B cell (primary cell): Measurements from ENCODE around the gene SH3RF3. TPM values are rescaled to one million over a fixed set of nuclear protein-coding genes. Genes with fewer than 3 reads are reported as not detected.

Experiments used
- ATAC-seq: fragments of 200-7000 bp; cut with Tn5 transposase; one replicate; pipeline ENCODE4 v1.10.0; 2021; ENCODE audit warnings: low read depth, mild to moderate bottlenecking, moderate number of reproducible peaks, moderate library complexity
- CTCF ChIA-PET: fragments of 350-600 bp; sonication (Branson Sonifier 250); formaldehyde crosslinking; loops from one replicate; lab custom pipeline; 2021; ENCODE audit warnings: antibody characterized with exemption, inconsistent platforms; lab: Charles Lee
- POLR2A ChIA-PET: fragments of 350-600 bp; sonication (Branson Sonifier 250); formaldehyde crosslinking; loops from one replicate; lab custom pipeline; 2021; ENCODE audit warnings: antibody characterized with exemption; lab: Charles Lee
- DNase-seq: peaks from one replicate; pipeline ENCODE4 v3.0.0; 2013
- H2AFZ ChIP-seq: 2 replicates; pipeline ENCODE4 v1.6.1; 2012; ENCODE audit warnings: mild to moderate bottlenecking, low read depth, low read length; ENCODE audit not compliant: insufficient read depth, poor library complexity, severe bottlenecking
- H3K27ac ChIP-seq, 2 donors: 1 replicate in 1 of 2; 2 replicates in 1 of 2; pipeline ENCODE4 v1.5.1; 2012 to 2013; ENCODE audit warnings: low read length in 2 of 2, mild to moderate bottlenecking in 2 of 2, moderate library complexity in 1 of 2
- H3K27me3 ChIP-seq, 4 experiments: fragments of 200-600 bp in 1 of 4; sonication (generic) in 1 of 4; replicated peaks in 1 of 4; 1 replicate in 2 of 4; 2 replicates in 2 of 4; pipeline versions ENCODE4 v1.6.1 to v1.7.0; 2013 to 2016; ENCODE audit warnings: low read length in 3 of 4, mild to moderate bottlenecking in 2 of 4, mixed read lengths in 1 of 4, moderate library complexity in 1 of 4; ENCODE audit not compliant: insufficient read depth in 4 of 4, control insufficient read depth in 3 of 4; ENCODE audit errors: control extremely low read depth in 1 of 4
- H3K36me3 ChIP-seq, 2 experiments: replicated peaks in 1 of 2; 1 replicate in 1 of 2; 2 replicates in 1 of 2; pipeline versions ENCODE4 v1.6.1 to v1.7.1; 2013; ENCODE audit warnings: low read length in 1 of 2; ENCODE audit not compliant: insufficient read depth in 2 of 2, control insufficient read depth in 1 of 2; ENCODE audit errors: control extremely low read depth in 1 of 2, extremely low read depth in 1 of 2
- H3K4me1 ChIP-seq, 2 donors: fragments of 200-600 bp in 1 of 2; sonication (generic) in 1 of 2; 1 replicate in 1 of 2; 2 replicates in 1 of 2; pipeline versions ENCODE4 v1.5.1 to v1.6.1; 2013 to 2017; ENCODE audit warnings: low read length in 2 of 2; ENCODE audit not compliant: control insufficient read depth in 2 of 2, insufficient read depth in 2 of 2
- H3K4me2 ChIP-seq: replicated peaks from 2 replicates; pipeline ENCODE3; 2012; ENCODE audit warnings: mild to moderate bottlenecking, low read depth, low read length; ENCODE audit not compliant: poor library complexity, severe bottlenecking
- H3K4me3 ChIP-seq, 5 experiments: fragments of 200-600 bp in 1 of 5; sonication (generic) in 1 of 5; 1 replicate in 3 of 5; 2 replicates in 2 of 5; pipeline versions ENCODE4 v1.5.1 to v1.7.0; 2011 to 2016; ENCODE audit warnings: low read length in 4 of 5, mild to moderate bottlenecking in 4 of 5, low read depth in 2 of 5, control low read depth in 1 of 5, moderate library complexity in 1 of 5; ENCODE audit not compliant: insufficient read depth in 1 of 5; ENCODE audit errors: control extremely low read depth in 1 of 5, extremely low read depth in 1 of 5
- H3K79me2 ChIP-seq: fragments of 200-600 bp; sonication (generic); one replicate; pipeline ENCODE4 v1.6.0; 2016; ENCODE audit warnings: low read length; ENCODE audit not compliant: control insufficient read depth, insufficient read depth
- H3K9ac ChIP-seq: fragments of 200-600 bp; sonication (generic); 2 replicates; pipeline ENCODE4 v1.6.1; 2017; ENCODE audit warnings: mild to moderate bottlenecking, low read length, moderate library complexity
- H3K9me3 ChIP-seq, 3 donors: one replicate each; pipeline versions ENCODE4 v1.6.1 to v1.7.1; 2013; ENCODE audit warnings: low read length in 2 of 3; ENCODE audit not compliant: control insufficient read depth in 2 of 3, insufficient read depth in 1 of 3; ENCODE audit errors: control extremely low read depth in 1 of 3
- H4K20me1 ChIP-seq: 2 replicates; pipeline ENCODE4 v1.6.0; 2012; ENCODE audit warnings: mild to moderate bottlenecking, low read length; ENCODE audit not compliant: insufficient read depth, control insufficient read depth, poor library complexity, severe bottlenecking
- H3K27ac Mint-ChIP-seq: one replicate; pipeline ENCODE4 v1.8.0; 2021; ENCODE audit warnings: mixed read lengths
- H3K27me3 Mint-ChIP-seq: one replicate; pipeline ENCODE4 v1.8.0; 2021; ENCODE audit warnings: mixed read lengths
- H3K4me1 Mint-ChIP-seq: one replicate; pipeline ENCODE4 v1.8.0; 2021; ENCODE audit warnings: mixed read lengths
- H3K4me3 Mint-ChIP-seq: one replicate; pipeline ENCODE4 v1.8.0; 2021; ENCODE audit warnings: mixed read lengths
- H3K9me3 Mint-ChIP-seq: one replicate; pipeline ENCODE4 v1.8.0; 2022; ENCODE audit warnings: mixed read lengths; ENCODE audit not compliant: insufficient read depth
- EZH2 ChIP-seq: IDR thresholded peaks from 2 replicates; pipeline ENCODE4 v1.6.1; 2012; ENCODE audit warnings: borderline replicate concordance, low read depth, mild to moderate bottlenecking, moderate library complexity, low read length; ENCODE audit not compliant: insufficient read depth, poor library complexity, severe bottlenecking
- WGBS: methylation state at CpG from one replicate; pipeline ENCODE4 v1.1.5; 2013; ENCODE audit warnings: missing lambda C conversion rate; ENCODE audit not compliant: insufficient coverage; 5-methylcytosine and 5-hydroxymethylcytosine counted together
- intact Hi-C: fragments of 100-400 bp; cut with micrococcal nuclease; formaldehyde crosslinking; loops from one replicate; pipeline ENCODE4 v1.10.0; 2022
- polyA plus RNA-seq: library from polyadenylated mRNA; depleted of rRNA; stranded (reverse); fragments of >200 nt; gene quantifications from 2 replicates; pipeline ENCODE4 v1.2.3, GENCODE V29; 2012
- total RNA-seq, 2 donors: library from RNA; stranded (reverse); fragments of 120-200 nt in 1 of 2; gene quantifications; 1 replicate in 1 of 2; 2 replicates in 1 of 2; pipeline versions ENCODE4 v1.2.3 to v1.2.4, GENCODE V29; 2013 to 2022
- TF ChIP-seq, protein P1 (sequence below): fragments of 200-600 bp; IDR thresholded peaks from one replicate; pipeline ENCODE4 v1.8.0; 2022; ENCODE audit warnings: antibody characterized with exemption, mild to moderate bottlenecking

SH3RF3 gene
- total and polyA plus RNA-seq, 2 donors (not counting 1 experiment from before 2014, with no cell fraction given): 0.07 to 1.2 TPM

- ChIA-PET POLR2A (no interaction called here), CTCF (no interaction called here)
- H3K9me3 Mint-ChIP-seq: no peaks in the 10 kb centered on the region
- H3K27me3 ChIP-seq: no peaks in the 10 kb centered on the region
- no peaks in the 10 kb centered on the region for H3K4me1 Mint-ChIP-seq
- DNase-seq (no peak), ATAC-seq (no peak)
- no peak for TF ChIP-seq EZH2
- H3K9ac ChIP-seq: no peak overlapping the region
- intact Hi-C loops: no loop called here
- H3K4me3 ChIP-seq: no peak overlapping the region
- H3K9me3 ChIP-seq: no peaks in the 10 kb centered on the region
- no peak overlapping the region for H3K4me2 ChIP-seq
- no peak overlapping the region for H3K27ac ChIP-seq
- H3K27me3 Mint-ChIP-seq: no peaks in the 10 kb centered on the region
- H3K79me2 ChIP-seq: no peaks in the 10 kb centered on the region
- 95% methylated on average over 11 of the region's 13 CpGs for WGBS
- H3K4me3 Mint-ChIP-seq: no peak overlapping the region
- H3K36me3 ChIP-seq: no peaks in the 10 kb centered on the region
- no peak overlapping the region for H3K27ac Mint-ChIP-seq
- H3K4me1 ChIP-seq: no peaks in the 10 kb centered on the region
- H4K20me1 ChIP-seq: no peaks in the 10 kb centered on the region
- no peak overlapping the region for H2AFZ ChIP-seq
Measured at GRCh38 chr2:109376796-109377495, 247.9 kb downstream of the SH3RF3 start.

DNA sequence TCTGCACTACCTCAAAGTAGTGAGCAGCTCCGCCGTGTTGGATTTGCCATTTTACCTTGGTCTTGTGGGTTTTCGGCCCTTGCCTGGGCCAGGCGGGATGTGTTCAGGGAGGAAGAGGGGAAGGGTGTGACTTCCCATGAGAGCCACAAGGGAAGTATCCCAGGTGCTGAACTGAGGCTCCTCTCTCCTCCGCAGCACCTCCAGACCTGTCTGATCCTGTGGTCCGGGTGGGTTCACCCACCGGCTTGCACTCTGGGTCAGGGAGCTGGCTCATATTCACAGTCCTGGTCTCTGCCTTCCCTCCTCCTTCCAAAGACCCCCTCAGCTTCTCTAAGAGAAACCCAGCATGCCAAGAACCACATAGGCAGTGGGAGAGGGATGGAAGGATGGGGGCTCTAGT is 249.0 kb downstream of the SH3RF3 start:
- DNase-seq: no peak
- no peaks in the 10 kb centered on the region for H3K36me3 ChIP-seq
- POLR2A ChIA-PET: no interaction called here

More for the DNA sequence above, 249.0 kb downstream of the SH3RF3 start:
- Histone ChIP-seq H3K79me2 (no peaks in the 10 kb centered on the region), H3K9me3 (no peaks in the 10 kb centered on the region), H3K27me3 (no peaks in the 10 kb centered on the region), H3K4me2 (no peak overlapping the region), H3K4me1 (no peaks in the 10 kb centered on the region), H3K4me3 (no peak overlapping the region), H4K20me1 (no peaks in the 10 kb centered on the region), H2AFZ (no peak overlapping the region), H3K9ac (no peak overlapping the region), H3K27ac (no peak overlapping the region)
- TF ChIP-seq, protein P1, sequence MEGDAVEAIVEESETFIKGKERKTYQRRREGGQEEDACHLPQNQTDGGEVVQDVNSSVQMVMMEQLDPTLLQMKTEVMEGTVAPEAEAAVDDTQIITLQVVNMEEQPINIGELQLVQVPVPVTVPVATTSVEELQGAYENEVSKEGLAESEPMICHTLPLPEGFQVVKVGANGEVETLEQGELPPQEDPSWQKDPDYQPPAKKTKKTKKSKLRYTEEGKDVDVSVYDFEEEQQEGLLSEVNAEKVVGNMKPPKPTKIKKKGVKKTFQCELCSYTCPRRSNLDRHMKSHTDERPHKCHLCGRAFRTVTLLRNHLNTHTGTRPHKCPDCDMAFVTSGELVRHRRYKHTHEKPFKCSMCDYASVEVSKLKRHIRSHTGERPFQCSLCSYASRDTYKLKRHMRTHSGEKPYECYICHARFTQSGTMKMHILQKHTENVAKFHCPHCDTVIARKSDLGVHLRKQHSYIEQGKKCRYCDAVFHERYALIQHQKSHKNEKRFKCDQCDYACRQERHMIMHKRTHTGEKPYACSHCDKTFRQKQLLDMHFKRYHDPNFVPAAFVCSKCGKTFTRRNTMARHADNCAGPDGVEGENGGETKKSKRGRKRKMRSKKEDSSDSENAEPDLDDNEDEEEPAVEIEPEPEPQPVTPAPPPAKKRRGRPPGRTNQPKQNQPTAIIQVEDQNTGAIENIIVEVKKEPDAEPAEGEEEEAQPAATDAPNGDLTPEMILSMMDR: no peak
- no peak for TF ChIP-seq EZH2
- no peaks in the 10 kb centered on the region for H3K9me3 Mint-ChIP-seq
- H3K4me3 Mint-ChIP-seq: no peak overlapping the region
- no peak for ATAC-seq
- no peaks in the 10 kb centered on the region for H3K27me3 Mint-ChIP-seq
- no peak overlapping the region for H3K27ac Mint-ChIP-seq
- no peaks in the 10 kb centered on the region for H3K4me1 Mint-ChIP-seq
- intact Hi-C loops: no loop called here
- CTCF ChIA-PET: no interaction called here
- WGBS: 95% methylated on average over 7 of the region's 7 CpGs
